GM21423 (cell line): Measurements from ENCODE around the gene FTCD.
"Not testable (repeated sequence)": the region's sequence is repeated elsewhere in the genome, so short reads cannot be mapped to it uniquely, and the experiment has no call there.

Experiments used
- ATAC-seq: cut with Tn5 transposase; IDR thresholded peaks from one replicate; pipeline ENCODE4 v1.9.1; 2021; ENCODE audit warnings: mild to moderate bottlenecking, moderate library complexity; ENCODE audit not compliant: unreplicated experiment

FTCD gene

DNA sequence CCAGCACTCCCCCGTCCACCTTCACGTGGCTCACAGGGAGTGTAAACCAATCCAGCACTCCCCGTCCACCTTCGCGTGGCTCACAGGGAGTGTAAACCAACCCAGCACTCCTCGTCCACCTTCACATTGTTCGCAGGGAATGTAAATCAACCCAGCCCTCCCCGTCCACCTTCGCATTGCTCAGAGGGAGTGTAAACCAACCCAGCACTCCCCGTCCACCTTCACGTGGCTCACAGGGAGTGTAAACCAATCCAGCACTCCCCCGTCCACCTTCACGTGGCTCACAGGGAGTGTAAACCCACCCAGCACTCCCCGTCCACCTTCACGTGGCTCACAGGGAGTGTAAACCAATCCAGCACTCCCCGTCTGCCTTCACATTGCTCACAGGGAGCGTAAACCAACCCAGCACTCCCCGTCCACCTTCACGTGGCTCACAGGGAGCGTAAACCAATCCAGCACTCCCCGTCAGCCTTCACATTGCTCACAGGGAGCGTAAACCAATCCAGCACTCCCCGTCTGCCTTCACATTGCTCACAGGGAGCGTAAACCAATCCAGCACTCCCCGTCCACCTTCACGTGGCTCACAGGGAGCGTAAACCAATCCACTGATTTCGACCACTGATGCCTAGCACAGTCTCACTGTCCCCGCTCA lies 14.9 kb downstream of the FTCD start:
- not testable (repeated sequence) for ATAC-seq

DNA sequence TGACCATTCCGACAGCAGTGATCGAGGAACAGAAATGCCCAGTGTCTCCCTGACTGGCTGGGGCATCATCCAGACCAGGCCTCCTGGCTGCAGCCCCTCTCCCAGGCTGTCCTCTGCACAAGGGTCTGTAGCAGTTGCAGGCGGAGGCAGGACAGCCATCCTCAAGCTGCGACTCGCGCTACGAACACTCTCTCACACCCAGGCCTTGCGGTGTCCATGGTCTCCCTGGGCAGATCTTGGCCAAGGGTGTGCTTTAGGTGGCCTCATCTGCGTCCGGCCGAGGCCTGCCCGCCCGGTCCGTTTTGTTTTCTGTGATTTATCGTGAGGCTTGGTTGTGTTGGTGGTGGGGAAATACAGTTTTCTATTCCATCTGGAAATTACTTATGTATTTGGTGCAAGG lies 15.7 kb downstream of the FTCD start:
- no peak for ATAC-seq

DNA sequence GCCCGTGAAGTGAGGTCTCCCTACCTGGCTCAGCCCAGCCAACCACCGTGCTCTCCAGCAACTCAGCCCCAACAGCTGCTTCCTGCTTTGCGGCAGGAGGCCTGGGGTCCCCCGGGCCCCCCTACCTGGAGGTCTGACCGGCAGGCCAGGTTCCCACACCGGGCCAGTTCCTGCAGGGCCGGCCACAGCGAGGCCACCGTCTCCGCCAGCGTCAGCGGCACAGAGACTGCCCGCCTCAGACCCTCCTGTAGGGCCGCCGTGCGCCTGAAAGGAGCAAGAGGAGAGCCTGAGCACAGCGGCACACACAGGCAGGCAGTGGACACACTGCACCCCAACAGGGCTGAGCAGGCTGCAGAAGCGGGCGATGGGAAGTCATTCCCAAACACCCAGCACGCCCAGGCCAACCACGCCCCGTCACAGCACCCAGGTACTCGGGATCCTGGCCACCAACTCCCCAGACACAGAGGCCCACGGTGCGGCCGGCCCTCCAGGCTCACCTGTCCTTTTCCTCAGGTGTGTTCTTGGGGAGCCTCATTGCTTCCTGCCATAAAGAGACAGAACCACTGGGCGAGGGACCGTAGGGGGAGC lies 16.9 kb downstream of the FTCD start:
- ATAC-seq, result no peak

DNA sequence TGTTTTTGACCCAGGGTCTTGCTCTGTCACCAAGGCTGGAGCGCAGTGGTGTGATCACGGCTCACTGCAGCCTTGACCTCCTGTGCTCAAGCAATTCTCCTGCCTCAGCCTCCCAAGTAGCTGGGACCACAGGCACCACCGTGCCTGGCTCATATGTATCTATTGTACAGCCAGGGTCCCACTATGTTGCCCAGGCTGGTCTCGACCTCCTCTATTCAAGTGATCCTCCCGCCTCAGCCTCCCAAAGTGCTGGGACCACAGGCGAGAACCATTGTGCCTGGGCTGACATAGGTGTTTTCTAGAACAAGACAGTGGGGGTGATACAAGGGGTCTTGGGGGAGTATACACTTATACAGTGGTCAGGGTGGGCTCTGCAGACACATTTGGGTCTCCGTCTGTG lies 17.5 kb downstream of the FTCD start:
- ATAC-seq, result no peak

DNA sequence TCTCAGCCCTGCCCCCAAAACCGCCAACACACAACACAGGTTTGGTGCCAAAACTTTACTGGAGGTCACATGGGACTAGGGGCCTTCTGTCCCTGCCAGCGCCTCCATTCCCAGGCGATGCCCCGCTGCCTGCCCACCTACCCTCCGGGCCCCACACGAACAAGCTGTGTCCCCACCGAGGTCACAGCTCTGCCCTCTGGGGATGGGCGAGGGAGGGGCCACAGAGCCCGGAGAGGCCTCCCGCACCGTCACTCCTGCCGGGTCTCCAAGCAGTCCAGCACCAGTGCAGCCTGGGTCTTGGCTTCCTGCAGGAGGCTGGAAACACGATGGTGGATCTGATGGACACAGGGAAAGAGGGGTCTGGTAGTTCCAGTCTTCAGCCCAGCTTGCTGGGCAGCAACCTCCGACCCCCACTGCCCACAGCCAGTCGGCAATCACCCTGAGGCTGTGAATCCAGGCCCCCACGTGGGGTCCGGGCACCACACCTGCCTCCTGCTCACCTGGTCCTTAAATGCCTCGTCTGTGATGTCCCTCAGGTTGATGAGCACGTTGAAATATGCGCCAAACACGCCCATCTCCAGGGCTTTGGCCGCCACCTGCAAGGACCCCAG lies 18.5 kb downstream of the FTCD start:
- no peak for ATAC-seq

DNA sequence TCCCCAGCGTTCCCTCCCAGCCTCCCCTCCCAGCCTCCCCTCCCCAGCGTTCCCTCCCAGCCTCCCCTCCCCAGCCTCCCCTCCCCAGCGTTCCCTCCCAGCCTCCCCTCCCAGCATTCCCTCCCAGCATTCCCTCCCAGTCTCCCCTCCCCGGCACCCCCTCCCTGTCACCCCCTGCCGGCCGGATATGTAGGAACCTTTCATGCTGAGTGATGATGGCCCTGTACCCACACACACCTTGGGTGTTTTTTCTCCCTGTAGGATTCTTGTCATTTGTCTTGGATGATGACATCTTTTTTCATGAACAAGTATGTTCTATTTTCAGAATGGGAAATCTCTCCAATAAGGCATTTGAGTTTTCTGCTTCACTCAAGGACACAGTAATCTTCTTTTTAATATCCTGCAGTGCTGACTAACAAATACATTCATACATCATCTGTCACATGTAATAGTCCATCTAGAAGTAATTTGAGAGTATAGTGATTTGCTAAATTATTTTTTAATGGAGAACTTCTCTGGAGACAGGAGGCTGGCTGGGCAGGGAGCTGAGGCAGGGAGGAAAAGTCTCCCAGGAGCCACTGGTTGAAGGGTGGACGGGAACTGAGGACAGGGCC lies 19.5 kb downstream of the FTCD start:
- no peak for ATAC-seq

DNA sequence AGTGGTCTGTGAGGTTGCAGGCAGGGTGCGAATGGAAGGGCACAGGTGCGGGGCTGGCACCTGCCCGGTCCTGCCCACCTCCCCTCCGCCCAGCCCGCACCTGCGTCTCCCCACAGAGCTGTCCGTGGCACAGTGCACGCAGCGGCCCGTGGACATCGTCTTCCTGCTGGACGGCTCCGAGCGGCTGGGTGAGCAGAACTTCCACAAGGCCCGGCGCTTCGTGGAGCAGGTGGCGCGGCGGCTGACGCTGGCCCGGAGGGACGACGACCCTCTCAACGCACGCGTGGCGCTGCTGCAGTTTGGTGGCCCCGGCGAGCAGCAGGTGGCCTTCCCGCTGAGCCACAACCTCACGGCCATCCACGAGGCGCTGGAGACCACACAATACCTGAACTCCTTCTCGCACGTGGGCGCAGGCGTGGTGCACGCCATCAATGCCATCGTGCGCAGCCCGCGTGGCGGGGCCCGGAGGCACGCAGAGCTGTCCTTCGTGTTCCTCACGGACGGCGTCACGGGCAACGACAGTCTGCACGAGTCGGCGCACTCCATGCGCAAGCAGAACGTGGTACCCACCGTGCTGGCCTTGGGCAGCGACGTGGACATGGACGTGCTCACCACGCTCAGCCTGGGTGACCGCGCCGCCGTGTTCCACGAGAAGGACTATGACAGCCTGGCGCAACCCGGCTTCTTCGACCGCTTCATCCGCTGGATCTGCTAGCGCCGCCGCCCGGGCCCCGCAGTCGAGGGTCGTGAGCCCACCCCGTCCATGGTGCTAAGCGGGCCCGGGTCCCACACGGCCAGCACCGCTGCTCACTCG lies 23.3 kb downstream of the FTCD start:
- no peak for ATAC-seq

DNA sequence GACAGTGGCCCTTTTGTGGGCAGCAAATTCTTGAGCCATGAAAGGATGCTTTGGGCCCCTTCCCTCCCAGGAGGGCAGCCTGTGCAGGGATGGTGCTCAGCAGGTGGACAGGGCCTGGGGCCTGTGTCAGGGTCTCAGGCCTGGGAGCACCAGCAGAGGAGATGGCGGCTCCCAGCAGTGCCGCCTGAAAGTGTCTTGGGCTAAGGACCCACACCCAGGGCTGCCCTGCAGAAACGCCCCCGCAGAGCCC lies 23.9 kb downstream of the FTCD start:
- no peak for ATAC-seq

DNA sequence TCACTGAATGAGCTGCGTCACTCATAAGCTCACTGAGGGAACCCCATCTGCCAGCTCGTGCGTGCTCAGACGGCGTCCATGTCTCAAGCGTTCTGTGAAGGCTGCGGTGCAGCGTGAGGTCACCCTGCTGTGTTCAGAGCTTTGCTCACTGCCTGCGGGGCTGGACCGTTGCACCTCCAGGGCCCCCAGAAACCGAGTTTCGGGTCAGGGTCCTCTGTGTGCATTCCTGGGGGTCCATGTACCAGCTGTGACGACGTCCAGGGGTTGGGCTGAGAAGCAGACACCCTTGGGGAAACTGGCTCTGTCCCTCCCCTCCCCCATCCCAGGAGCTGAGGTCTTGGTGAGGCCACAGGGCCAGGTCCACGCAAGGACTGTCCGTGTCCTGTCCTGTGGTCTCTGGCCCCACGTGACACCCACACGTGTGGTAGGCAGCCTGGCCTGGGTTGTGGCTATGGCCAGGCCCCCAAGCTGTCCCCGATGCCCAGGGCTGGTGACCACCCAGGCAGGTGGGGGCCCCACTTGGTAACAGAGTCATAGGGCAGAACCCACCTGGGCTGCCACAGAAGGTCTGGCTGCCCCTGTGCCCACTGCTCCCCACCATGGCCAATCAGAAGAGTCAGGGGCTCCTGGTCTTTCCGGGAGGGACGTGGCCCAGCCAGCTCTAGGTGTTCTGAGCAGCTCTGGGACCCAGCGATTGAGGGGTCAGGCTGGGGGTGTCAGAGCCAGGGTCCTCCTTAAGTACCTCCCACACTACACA lies 24.4 kb downstream of the FTCD start:
- no peak for ATAC-seq

DNA sequence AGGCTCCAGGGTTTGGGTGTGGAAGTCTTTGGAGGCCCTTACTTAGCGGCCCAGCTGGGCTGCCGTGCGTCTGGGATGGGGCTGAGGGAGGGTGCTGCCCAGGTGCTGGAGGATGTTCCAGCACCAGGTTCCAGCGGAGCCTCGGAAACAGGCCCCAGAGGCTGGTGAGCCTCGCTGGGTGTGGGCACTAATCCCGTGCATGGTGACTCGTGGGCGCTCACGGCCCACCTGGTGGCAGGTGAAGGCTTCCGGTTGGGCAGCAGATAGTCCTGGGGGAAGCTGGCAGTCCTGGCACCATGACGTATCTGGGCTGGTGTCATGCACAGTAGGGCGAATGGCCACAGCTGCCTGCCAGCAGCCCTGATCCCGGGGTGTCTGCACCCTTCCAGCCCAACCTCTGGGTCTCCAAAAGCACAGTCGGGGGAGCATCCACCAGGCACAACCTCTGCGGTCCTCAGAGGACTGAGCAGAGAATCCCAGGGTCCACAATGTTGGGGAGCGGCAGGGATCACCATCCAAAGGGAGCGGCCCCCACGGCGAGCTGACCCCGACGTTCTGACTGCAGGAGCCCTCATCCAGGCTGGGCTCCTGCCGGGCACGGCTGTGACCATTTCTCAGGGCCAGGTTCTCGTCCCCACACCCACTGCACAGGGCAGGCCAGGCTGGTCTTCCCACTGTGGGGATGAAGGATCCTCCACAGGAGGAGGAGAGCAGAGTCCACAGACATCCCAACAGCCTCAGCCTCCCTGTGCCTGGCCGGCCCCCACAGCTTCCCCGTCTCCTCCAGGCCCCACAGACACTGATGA lies 25.3 kb downstream of the FTCD start:
- ATAC-seq, result no peak

DNA sequence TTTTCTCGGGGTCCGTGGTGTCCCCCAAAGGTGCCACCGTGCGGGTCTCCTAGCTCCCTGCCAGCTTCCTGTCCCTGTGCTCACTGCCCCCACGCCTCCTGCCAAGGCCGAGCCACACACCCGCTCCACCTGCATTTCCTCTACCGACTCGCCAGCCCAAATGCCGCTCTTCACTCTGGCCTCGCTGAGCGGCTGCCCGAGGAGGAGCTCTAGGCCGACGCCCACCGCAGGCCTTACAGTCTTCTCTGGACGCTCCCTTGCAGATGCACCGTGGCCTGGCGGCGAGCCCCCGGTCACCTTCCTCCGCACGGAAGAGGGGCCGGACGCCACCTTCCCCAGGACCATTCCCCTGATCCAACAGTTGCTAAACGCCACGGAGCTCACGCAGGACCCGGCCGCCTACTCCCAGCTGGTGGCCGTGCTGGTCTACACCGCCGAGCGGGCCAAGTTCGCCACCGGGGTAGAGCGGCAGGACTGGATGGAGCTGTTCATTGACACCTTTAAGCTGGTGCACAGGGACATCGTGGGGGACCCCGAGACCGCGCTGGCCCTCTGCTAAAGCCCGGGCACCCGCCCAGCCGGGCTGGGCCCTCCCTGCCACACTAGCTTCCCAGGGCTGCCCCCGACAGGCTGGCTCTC lies 26.3 kb downstream of the FTCD start:
- ATAC-seq, result no peak

DNA sequence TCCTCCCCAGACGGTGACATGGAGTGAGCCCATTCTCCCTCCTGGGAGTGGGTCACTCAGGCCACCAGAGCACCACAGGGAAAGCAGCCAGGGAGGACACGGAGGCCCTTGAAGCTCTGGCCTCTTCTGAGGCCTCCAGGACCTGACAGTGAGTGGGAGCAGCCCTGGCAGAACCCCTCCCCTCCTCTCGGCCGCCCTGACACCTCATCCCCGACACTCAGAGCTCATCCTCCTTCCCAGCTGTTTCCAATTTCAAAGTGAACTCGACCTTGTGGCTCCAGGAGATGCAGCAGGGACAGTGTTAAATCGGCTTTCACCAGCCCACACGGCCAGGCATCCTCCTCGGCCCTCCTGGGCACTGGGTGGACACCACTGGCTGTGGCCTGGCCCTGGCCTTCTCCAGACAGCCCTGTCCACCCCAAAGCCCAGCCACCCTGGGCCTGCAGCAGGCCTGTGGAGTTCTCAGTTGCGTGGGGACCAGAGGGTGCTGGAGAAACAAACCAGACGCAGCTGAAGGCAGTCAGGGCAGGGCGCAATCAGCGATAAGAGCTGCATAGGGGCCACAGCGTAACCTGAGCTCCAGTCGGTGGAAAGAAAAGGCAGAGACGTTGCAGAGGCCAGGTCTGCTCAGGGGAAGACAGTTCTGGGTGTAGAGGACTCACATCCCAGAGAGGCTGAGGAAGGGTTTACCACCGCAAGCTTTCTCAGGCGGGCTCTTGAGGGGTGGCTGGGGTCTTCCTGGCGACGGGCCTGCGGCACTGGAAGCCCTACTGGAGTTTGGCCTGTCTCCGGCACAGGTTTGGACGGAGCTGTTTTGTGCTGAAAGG lies 27.1 kb downstream of the FTCD start:
- no peak for ATAC-seq

DNA sequence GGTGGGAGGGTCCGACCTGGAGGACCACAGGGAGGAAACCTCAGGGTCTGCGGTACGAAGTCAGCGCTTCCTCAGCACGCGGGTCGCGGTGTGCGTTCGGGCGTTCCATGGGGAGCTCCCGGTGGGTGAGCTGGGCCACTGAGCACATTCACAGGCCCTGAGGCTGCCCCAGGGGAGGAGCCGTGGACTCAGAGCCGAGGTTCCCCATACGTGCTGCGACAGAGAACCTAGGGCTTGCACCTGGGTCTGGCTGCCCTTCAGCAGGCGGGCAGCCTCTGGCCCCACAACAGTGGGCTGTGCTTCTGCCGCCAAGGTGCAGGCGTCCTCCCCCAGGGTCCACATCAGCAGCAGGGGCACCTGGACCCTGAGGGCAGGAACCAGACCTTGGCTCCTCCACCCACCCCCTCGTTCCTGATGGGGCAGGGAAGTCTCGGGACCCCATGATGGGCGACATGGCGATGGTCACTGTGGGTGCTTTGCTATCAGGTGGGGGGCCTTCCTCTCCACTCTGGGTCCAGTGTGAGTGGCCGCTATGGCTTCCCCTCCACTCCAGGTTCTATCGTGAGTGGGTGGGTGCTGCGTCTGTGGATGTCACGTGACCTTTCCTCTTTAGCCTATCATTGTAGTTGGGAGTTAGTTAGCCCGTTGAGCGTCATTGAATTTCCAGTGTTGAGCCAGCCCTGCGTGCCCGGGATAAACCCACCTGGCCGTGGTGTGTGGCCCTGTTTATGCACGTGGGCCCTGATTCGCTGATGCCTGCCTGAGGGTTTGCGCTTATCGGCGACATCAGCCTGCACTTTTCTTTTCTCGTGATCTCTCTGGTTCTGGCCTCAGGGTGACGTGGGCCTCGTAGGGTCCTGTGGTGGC lies 27.9 kb downstream of the FTCD start:
- ATAC-seq, result no peak

DNA sequence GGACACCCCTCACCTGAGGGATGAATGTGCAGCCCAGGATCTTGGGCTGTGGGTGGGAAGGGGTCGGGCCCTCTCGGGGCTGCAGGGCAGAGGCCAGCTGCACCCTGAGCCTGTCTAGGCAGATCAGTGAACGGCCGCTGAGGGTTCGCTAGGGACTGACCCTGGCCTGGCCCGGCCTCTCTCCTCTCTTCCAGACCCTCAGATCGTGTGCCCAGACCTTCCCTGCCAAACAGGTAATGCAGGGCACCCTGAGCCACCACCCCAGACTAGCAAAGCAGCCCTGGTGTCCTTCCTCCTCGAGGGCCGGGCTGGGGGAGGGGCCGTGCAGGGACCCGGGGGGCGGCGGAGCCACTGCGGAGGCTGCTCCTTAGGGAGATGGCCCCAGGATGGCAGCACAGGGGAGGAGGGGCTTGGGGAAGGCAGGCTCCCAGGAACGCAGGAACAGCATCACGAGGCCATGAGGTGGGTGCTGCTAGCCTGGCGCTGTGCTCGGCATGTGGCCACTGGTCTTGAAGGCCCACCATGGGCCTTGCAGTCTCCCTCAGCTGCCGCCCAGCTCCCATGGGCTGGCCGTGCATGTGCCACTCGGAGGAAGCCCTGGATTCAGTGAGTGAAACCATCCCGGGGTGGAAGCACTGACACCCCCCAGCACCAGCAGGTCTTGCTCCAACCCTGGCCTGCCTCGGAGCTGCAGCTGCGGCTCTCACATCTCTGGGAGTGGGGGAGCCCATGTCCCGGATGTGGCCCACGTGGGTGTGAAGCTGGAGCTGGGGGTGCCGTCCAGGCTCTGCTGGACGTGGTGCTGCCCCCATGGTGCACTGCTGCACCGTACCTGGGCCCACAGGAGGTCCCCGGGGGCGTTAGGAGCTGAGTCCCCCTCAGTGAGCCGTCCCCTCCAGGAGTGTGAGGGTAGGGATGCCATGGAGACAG lies 28.8 kb downstream of the FTCD start:
- ATAC-seq, result no peak

DNA sequence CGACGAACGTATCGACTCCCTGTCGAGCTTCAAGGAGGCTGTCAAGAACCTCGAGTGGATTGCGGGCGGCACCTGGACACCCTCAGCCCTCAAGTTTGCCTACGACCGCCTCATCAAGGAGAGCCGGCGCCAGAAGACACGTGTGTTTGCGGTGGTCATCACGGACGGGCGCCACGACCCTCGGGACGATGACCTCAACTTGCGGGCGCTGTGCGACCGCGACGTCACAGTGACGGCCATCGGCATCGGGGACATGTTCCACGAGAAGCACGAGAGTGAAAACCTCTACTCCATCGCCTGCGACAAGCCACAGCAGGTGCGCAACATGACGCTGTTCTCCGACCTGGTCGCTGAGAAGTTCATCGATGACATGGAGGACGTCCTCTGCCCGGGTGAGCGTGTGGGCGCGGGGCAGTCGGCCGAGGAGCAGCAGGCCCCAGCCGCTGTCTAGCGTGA lies 29.5 kb downstream of the FTCD start:
- ATAC-seq, result no peak

DNA sequence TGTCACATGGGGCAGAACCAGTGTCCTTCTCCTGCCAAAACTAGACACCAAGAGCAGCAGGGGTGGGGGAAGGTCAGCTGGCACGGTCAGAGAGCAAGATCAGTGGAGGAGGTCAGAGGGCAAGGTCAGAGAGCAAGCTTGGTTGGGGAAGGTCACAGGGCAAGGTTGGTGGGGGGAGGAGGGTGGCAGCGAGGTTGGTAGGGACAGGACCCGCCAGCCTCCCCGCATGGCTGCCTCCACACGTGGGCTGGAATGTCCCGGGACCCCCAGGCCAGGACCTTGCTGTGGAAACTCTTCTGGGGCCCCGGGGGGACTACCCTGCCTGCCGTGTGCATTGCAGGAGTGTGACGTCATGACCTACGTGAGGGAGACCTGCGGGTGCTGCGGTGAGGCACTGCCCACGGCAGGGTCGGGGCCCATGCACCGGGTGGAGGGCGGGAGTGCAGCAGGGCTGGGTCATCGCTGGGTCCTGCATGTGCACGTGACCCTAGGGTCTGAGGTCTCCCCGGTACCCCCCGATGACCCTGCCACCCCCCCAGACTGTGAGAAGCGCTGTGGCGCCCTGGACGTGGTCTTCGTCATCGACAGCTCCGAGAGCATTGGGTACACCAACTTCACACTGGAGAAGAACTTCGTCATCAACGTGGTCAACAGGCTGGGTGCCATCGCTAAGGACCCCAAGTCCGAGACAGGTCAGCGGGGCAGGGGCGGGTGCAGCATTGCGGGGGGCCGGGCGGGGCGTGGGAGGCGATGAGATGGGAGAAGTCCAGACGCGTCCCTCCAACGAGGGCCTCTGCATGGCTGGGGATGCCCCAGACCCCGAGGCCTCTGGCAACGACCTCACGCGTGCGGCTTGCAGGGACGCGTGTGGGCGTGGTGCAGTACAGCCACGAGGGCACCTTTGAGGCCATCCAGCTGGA lies 30.2 kb downstream of the FTCD start:
- ATAC-seq, result no peak
